SH-SY5Y (cell line): ENCODE measurements around the gene TACC2.

Experiments
- GATA2 ChIP-seq: IDR thresholded peaks from 2 replicates; pipeline ENCODE4 v1.6.1; 2011; ENCODE audit warnings: mild to moderate bottlenecking, low read depth, low read length
- GATA3 ChIP-seq: IDR thresholded peaks from 2 replicates; pipeline ENCODE4 v1.6.1; 2011; ENCODE audit warnings: low read depth, mild to moderate bottlenecking, low read length, moderate library complexity

- TF ChIP-seq GATA2 = no peak
- no peak for TF ChIP-seq GATA3
These were observed 260.4 kb downstream of the TACC2 start for GRCh38 chr10:122249303-122249850.
